ENCODE measurements around the gene WDR91. TPM values are rescaled to one million over a fixed set of nuclear protein-coding genes. Genes with fewer than 3 reads are reported as not detected.
A peak's percentile ranks its signal among the peaks of the same experiment; 100 is the strongest.

WDR91 gene
- 10 to 100 TPM; 50.9 to 70.3 (median 51.2) TPM for polyA plus RNA-seq (ENCODE audit: insufficient read length in 3 of 3)
- long read RNA-seq, donor 1, full-length matches to known transcripts = 3 of 3 reads
- long read RNA-seq, donor 1, partial matches to known transcripts = 0 of 3 reads
- long read RNA-seq, donor 1, other reads (novel, unspliced or antisense) = 0 of 3 reads
- long read RNA-seq, donor 2, full-length matches to known transcripts = 1 of 1 reads
- long read RNA-seq, donor 2, partial matches to known transcripts = 0 of 1 reads
- long read RNA-seq, donor 2, other reads (novel, unspliced or antisense) = 0 of 1 reads
- long read RNA-seq, donor 3, full-length matches to known transcripts = 7 of 7 reads
- long read RNA-seq, donor 3, partial matches to known transcripts = 0 of 7 reads
- long read RNA-seq, donor 3, other reads (novel, unspliced or antisense) = 0 of 7 reads
- long read RNA-seq, donor 4, full-length matches to known transcripts = 7 of 18 reads
- long read RNA-seq, donor 4, partial matches to known transcripts = 11 of 18 reads
- long read RNA-seq, donor 4, other reads (novel, unspliced or antisense) = 0 of 18 reads
- long read RNA-seq, donor 5 = 0 reads
- long read RNA-seq, donor 6, full-length matches to known transcripts = 3 of 8 reads
- long read RNA-seq, donor 6, partial matches to known transcripts = 5 of 8 reads
- long read RNA-seq, donor 6, other reads (novel, unspliced or antisense) = 0 of 8 reads
- long read RNA-seq, donor 7, partial matches to known transcripts = 35 of 37 reads
- long read RNA-seq, donor 7, other reads (novel, unspliced or antisense) = 0 of 37 reads
- long read RNA-seq, donor 8 = 0 reads
- long read RNA-seq, donor 9, full-length matches to known transcripts = 3 of 3 reads
- long read RNA-seq, donor 9, partial matches to known transcripts = 0 of 3 reads
- long read RNA-seq, donor 9, other reads (novel, unspliced or antisense) = 0 of 3 reads
- long read RNA-seq, donor 10, full-length matches to known transcripts = 3 of 9 reads
- long read RNA-seq, donor 10, partial matches to known transcripts = 6 of 9 reads
- long read RNA-seq, donor 10, other reads (novel, unspliced or antisense) = 0 of 9 reads
- long read RNA-seq, donor 11, partial matches to known transcripts = 0 of 1 reads
- long read RNA-seq, donor 11, other reads (novel, unspliced or antisense) = 0 of 1 reads
- long read RNA-seq, donor 12, full-length matches to known transcripts = 1 of 1 reads
- long read RNA-seq, donor 12, partial matches to known transcripts = 0 of 1 reads
- long read RNA-seq, donor 12, other reads (novel, unspliced or antisense) = 0 of 1 reads
- long read RNA-seq, donor 13 = 0 reads
- long read RNA-seq, donor 14, full-length matches to known transcripts = 3 of 3 reads
- long read RNA-seq, donor 14, partial matches to known transcripts = 0 of 3 reads
- long read RNA-seq, donor 14, other reads (novel, unspliced or antisense) = 0 of 3 reads
- long read RNA-seq, donor 15, full-length matches to known transcripts = 3 of 3 reads
- long read RNA-seq, donor 15, partial matches to known transcripts = 0 of 3 reads
- long read RNA-seq, donor 15, other reads (novel, unspliced or antisense) = 0 of 3 reads
- long read RNA-seq, donor 16, full-length matches to known transcripts = 18 of 97 reads
- long read RNA-seq, donor 16, partial matches to known transcripts = 79 of 97 reads
- long read RNA-seq, donor 16, other reads (novel, unspliced or antisense) = 0 of 97 reads

DNA sequence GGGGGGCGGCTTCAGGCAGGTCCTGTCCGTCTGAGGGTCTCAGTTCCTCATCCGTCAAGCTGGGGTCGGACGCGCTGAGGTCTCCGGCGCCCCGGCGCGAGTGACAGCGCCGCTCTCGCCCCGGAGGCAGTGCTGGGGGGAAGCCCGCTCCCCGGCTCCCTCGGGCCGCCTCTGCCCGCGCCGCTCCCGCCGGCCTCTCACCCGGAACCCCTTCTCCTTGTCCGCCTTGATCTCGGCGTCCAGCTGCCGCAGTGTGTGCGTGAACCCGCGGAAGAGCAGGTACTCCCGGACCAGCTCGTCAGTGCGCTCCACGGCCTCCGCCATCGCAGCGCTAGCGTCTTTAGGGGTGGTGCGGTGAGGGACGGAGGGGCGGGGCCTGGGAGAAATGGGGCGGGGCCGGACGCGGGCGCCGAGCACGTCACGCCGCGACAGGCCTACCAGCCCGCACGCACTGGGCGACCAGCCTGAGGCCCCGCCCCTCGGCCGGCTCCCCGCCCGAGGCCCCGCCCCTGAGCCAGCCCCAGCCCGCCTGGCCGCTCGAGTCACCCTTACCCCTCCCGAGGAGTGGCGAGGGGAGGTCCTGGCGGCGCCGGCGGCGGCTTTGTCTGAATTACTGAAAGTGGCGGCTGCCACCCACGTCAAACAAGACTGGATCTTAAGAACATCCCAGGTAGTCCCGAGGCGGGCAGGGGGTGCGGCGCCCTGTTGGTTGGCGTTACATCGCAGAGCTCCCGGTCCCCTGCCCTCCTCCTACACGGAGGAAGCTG is at the start of gene WDR91:
TSS of gene WDR91 (minus strand) at position 348 of the 767 bp plus-strand sequence. CDS start at position 324, 24 bp downstream.
- peak in 10 of 11 donors; percentile 76 to 95 (median 89) for DNase-seq (ENCODE audit: extremely low read depth in 1 of 11, low read depth in 9 of 11, low spot score in 4 of 11)

- no peak for DNase-seq (ENCODE audit: extremely low read depth in 1 of 11, low read depth in 9 of 11, low spot score in 4 of 11)
Observed at GRCh38 chr7:135260470-135260869, 49.1 kb upstream of the WDR91 start.

- DNase-seq (ENCODE audit: extremely low read depth in 1 of 11, low read depth in 9 of 11, low spot score in 4 of 11) = no peak
Observed at GRCh38 chr7:135259702-135260101, 48.4 kb upstream of the WDR91 start.

GRCh38 chr7:135258585-135258984 is 47.3 kb upstream of the WDR91 start:
- DNase-seq (ENCODE audit: extremely low read depth in 1 of 11, low read depth in 9 of 11, low spot score in 4 of 11) = no peak

GRCh38 chr7:135257790-135258189 is 46.5 kb upstream of the WDR91 start:
- DNase-seq (ENCODE audit: extremely low read depth in 1 of 11, low read depth in 9 of 11, low spot score in 4 of 11) = no peak

DNA sequence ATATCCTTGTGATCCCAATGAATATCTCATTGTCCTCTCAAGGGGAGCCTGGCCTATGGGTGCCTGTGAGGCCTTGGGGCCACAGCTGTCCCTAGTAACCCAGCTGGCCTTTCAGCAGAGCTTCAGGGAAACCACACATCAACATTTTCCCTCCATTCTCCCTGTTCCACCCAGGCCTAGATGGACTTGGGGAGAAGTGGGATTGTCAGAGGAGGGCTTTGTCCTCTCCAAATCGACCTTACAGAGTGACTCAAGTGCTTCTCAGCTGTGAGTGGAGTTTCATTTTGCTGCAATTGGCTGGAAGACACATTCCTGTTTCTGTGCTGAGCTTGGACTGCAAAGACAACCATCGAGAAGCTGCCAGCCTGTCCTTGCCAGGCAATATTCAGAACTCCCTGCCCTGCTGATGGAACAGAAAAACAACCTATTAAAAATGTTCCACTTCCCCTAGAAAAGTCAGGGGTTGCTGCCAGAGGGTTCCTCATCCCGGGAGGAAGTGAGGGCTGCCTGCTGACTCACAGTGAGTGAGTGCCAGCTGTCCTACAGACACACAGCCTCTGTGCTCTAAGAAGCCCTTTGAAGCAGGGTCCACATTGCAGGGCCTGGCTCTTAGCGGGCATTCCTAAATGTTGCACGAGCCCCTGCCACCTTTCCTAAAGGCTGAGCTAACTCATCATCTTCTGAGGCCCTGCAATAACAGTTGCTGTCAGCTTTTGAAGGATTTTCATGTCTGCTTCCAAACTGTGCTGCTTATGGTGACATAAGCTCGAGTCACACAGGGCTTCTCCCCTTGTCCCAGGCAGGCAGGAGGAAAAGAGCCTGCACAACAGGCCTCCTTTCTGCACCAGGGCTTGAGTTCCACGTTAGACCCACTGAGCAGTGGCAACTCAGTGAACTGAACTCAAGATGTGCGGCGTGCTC is 42.8 kb upstream of the WDR91 start:
- DNase-seq (ENCODE audit: extremely low read depth in 1 of 11, low read depth in 9 of 11, low spot score in 4 of 11) = no peak

- no peak for DNase-seq (ENCODE audit: extremely low read depth in 1 of 11, low read depth in 9 of 11, low spot score in 4 of 11)
Observed at GRCh38 chr7:135251496-135252391, 40.4 kb upstream of the WDR91 start.

DNA sequence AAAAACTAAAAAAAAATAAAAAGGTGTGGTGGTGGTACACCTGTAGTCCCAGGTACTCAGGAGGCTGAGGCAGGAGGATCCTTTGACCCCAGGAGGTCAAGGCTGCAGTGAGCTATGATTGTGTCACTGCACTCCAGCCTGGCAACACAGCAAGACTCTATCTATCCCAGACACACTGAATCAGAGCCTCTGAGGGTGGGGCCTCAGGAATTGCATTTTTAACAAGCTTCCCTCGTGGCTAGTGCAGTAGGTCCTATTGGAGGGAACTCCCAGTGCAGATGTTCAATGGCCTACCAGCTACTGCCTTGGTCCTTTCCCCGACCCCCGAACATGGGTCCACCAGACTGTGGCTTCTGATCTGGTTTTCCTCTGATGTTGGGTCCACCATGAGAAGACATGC is 37.2 kb upstream of the WDR91 start:
- DNase-seq (ENCODE audit: extremely low read depth in 1 of 11, low read depth in 9 of 11, low spot score in 4 of 11) = no peak

- no peak for DNase-seq (ENCODE audit: extremely low read depth in 1 of 11, low read depth in 9 of 11, low spot score in 4 of 11)
Observed at GRCh38 chr7:135247746-135248471, 36.6 kb upstream of the WDR91 start.

- DNase-seq (ENCODE audit: extremely low read depth in 1 of 11, low read depth in 9 of 11, low spot score in 4 of 11) = no peak
Observed at GRCh38 chr7:135246191-135246825, 35.0 kb upstream of the WDR91 start.

GRCh38 chr7:135245226-135246190 is 34.2 kb upstream of the WDR91 start:
- no peak for DNase-seq (ENCODE audit: extremely low read depth in 1 of 11, low read depth in 9 of 11, low spot score in 4 of 11)

DNA sequence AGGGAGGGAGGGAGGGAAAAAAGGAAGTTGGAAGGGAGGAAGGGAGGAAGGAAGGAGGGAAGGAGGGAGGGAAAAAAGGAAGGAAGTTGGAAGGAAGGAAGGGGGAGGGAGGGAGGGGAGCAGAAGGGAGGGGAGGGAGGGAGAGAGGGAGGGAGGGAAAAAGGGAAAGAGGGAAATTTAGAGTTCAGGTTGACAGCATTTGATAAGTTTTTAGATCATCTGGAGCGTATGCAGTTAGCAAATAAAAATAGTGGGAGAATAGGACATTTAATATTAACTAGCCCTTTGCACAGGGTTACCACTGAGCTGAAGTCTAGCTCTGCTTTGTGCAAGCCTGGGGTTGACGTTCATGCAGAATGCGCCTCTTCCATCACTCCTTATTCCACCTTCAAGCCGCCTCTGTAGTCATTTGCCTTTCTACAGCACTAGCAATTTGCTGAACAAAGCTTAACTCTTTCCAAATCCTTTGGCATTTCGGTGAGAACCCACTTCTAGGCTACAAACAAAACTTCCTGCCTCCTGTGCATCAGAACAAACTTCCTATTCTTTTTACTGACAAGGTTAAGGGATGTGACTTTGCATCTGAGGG is 30.9 kb upstream of the WDR91 start:
- no peak for DNase-seq (ENCODE audit: extremely low read depth in 1 of 11, low read depth in 9 of 11, low spot score in 4 of 11)

DNA sequence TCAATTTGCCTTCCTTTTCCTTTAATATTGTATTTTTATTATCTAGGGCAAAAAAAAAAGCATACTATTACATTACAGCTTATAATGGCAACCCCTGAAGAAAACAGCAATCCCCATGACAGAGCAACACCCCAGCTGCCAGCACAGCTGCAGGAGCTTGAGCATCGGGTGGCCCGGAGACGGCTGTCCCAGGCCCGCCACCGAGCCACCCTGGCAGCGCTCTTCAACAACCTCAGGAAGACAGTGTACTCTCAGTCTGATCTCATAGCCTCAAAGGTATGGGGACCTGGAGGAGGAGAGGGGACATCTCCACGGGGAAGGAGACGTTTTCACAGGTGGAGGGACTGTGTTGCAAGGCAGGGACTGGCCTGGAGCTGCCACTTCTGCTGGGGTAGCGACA is 29.1 kb upstream of the WDR91 start:
- DNase-seq (ENCODE audit: extremely low read depth in 1 of 11, low read depth in 9 of 11, low spot score in 4 of 11) = no peak
